K562 (cell line): Measurements from ENCODE around the gene ZDHHC19. TPM values are rescaled to one million over a fixed set of nuclear protein-coding genes. Genes with fewer than 3 reads are reported as not detected.

ENCODE experiments used
- ATF7 ChIP-seq: fragments of 450-650 bp; IDR thresholded peaks from 2 replicates; pipeline ENCODE4 v1.7.1; 2014; ENCODE audit warnings: mild to moderate bottlenecking, moderate library complexity
- BRD9 ChIP-seq: fragments of 450-650 bp; IDR thresholded peaks from 2 replicates; pipeline ENCODE4 v1.6.1; 2018; ENCODE audit warnings: low read depth; ENCODE audit not compliant: partially characterized antibody
- E2F1 ChIP-seq: sonication (generic); formaldehyde crosslinking; IDR thresholded peaks from 2 replicates; pipeline ENCODE4 v1.8.1; 2023; ENCODE audit warnings: mild to moderate bottlenecking, missing genetic modification reagents, moderate library complexity
- EWSR1 ChIP-seq: fragments of 450-650 bp; IDR thresholded peaks from 2 replicates; pipeline ENCODE4 v1.6.1; 2018; ENCODE audit warnings: borderline replicate concordance, mild to moderate bottlenecking, low read depth, moderate library complexity; ENCODE audit not compliant: partially characterized antibody
- GATAD2A ChIP-seq: fragments of 450-650 bp; IDR thresholded peaks from 2 replicates; pipeline ENCODE4 v1.6.1; 2017
- HES1 ChIP-seq: fragments of 450-650 bp; IDR thresholded peaks from 2 replicates; pipeline ENCODE4 v1.6.1; 2016; ENCODE audit warnings: low read depth, mild to moderate bottlenecking, moderate library complexity
- MBD2 ChIP-seq: sonication (generic); IDR thresholded peaks from 2 replicates; pipeline ENCODE4 v1.6.1; 2016; ENCODE audit warnings: low read depth, borderline replicate concordance
- MED1 ChIP-seq: sonication (generic); formaldehyde crosslinking; IDR thresholded peaks from 2 replicates; pipeline ENCODE4 v1.8.1; 2023; ENCODE audit warnings: missing genetic modification reagents, borderline replicate concordance
- MEF2D ChIP-seq: conservative IDR thresholded peaks from 2 replicates; pipeline ENCODE4 v1.6.1; 2016; ENCODE audit warnings: low read depth, missing genetic modification characterization, missing compliant biosample characterization
- NFE2L1 ChIP-seq: fragments of 450-650 bp; IDR thresholded peaks from 2 replicates; pipeline ENCODE4 v1.6.1; 2016; ENCODE audit warnings: missing genetic modification characterization, low read depth, mild to moderate bottlenecking, missing compliant biosample characterization, moderate library complexity, borderline replicate concordance
- ZNF197 ChIP-seq: fragments of 200-800 bp; sonication (Bioruptor generic); IDR thresholded peaks from 2 replicates; pipeline ENCODE4 v1.6.1; 2016; ENCODE audit warnings: low read depth, missing genetic modification characterization, missing compliant biosample characterization
- ZNF253 ChIP-seq: fragments of 250-450 bp; sonication (Bioruptor Pico); conservative IDR thresholded peaks from 2 replicates; pipeline ENCODE4 v1.6.1; 2021; ENCODE audit warnings: mild to moderate bottlenecking
- ZNF444 ChIP-seq: fragments of 250-450 bp; sonication (Bioruptor Pico); IDR thresholded peaks from 2 replicates; pipeline ENCODE4 v1.4.0; 2020; ENCODE audit warnings: mild to moderate bottlenecking, moderate library complexity
- ZNF79 ChIP-seq: fragments of 250-450 bp; sonication (Bioruptor Pico); IDR thresholded peaks from 2 replicates; pipeline ENCODE4 v1.4.0; 2020; ENCODE audit warnings: low read depth, mild to moderate bottlenecking, moderate library complexity
- polyA plus RNA-seq, 8 experiments: library from polyadenylated mRNA; depleted of rRNA in 4 of 8; stranded (reverse) in 5 of 8; unstranded in 3 of 8; fragments of >200 nt; fragmentation: Nextera tagmentation in 2 of 8; fragmentation: Illumina TruSeq in 1 of 8; extraction: Ambion mirVana in 2 of 8; extraction: Trizol in 1 of 8; gene quantifications; 2 replicates each; pipeline versions ENCODE4 v1.2.1 to v1.2.3, GENCODE V29; 2011 to 2014; ENCODE audit warnings: inconsistent platforms in 1 of 8, missing spikeins in 1 of 8
- total RNA-seq, 7 experiments: library from RNA; depleted of rRNA in 6 of 7; stranded (reverse); fragments of >200 nt in 6 of 7; fragmentation: Illumina TruSeq in 2 of 7; extraction: Trizol in 2 of 7; gene quantifications; 2 replicates each; pipeline versions ENCODE4 v1.2.1 to v1.2.3, GENCODE V29; 2011 to 2021; ENCODE audit warnings: low replicate concordance in 1 of 7
- TF ChIP-seq, protein P1 (sequence below): fragments of 450-650 bp; IDR thresholded peaks from 2 replicates; pipeline ENCODE4 v1.6.1; 2016; ENCODE audit warnings: mild to moderate bottlenecking

Gene ZDHHC19
- total and polyA plus RNA-seq, 9 of the 15 experiments (the other 6 are each of a cell fraction or from before 2014, with no cell fraction given), result 0.40 to 5.5 (median 1.1) TPM

DNA sequence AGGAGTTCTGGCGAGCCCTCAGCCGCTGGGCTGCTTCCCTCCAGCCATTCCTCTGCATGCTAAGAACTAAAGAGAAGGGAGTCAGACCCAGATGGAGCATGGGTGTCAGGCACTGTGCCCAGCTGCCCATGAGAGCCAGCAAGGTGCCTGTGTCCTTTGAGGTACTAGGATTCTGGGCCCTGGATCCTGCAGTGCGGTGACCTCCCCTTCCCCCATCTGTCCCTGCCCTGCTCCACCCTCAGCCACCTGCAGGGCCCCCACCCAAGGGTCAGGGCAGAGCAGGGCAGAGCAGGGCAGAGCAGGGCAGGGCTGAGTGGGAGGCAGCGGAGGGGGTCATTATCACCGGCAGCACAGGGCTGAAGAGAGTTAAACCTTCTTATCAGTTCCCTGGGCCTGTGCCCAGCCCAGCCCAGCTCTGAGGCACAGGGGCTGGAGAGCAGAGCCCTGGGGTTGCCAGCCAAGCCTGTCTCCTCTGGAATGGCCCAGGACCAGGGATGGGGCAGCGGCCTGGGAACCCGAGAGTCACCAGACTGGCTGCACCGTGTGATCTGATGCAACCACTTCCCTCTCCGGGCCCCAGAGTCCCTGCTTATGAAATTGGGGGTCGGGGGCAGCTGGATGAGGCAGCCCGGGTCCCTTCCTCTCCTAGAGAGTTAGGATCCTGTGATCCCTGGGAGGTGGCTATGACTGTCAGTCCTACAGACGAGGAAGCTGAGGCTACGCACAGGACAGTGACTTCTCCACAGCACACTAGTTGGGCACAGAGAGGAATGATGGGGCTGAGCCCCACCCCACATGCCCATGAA, 17.3 kb downstream of the ZDHHC19 start (continued):
- no peak for TF ChIP-seq EWSR1
- no peak for TF ChIP-seq BRD9
- peak; percentile 87 for TF ChIP-seq GATAD2A
- TF ChIP-seq NFE2L1 (tag), result no peak
- TF ChIP-seq HES1, result no peak
- TF ChIP-seq ZNF253, result no peak
- no peak for TF ChIP-seq MEF2D
- no peak for TF ChIP-seq ZNF197
- no peak for TF ChIP-seq MBD2
- TF ChIP-seq ZNF79, result no peak
- TF ChIP-seq, protein P1, sequence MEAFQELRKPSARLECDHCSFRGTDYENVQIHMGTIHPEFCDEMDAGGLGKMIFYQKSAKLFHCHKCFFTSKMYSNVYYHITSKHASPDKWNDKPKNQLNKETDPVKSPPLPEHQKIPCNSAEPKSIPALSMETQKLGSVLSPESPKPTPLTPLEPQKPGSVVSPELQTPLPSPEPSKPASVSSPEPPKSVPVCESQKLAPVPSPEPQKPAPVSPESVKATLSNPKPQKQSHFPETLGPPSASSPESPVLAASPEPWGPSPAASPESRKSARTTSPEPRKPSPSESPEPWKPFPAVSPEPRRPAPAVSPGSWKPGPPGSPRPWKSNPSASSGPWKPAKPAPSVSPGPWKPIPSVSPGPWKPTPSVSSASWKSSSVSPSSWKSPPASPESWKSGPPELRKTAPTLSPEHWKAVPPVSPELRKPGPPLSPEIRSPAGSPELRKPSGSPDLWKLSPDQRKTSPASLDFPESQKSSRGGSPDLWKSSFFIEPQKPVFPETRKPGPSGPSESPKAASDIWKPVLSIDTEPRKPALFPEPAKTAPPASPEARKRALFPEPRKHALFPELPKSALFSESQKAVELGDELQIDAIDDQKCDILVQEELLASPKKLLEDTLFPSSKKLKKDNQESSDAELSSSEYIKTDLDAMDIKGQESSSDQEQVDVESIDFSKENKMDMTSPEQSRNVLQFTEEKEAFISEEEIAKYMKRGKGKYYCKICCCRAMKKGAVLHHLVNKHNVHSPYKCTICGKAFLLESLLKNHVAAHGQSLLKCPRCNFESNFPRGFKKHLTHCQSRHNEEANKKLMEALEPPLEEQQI, result no peak
- TF ChIP-seq ZNF444, result no peak
- peak; percentile 48; the same call in 1 of the 2 replicates for TF ChIP-seq E2F1 (CRISPR knock-in tag)
- TF ChIP-seq ATF7, result no peak
- TF ChIP-seq MED1 (CRISPR knock-in tag), result no peak
- TF ChIP-seq, all 486 proteins: peak for 71
